ENCODE data around the gene PREX1. TPM values are rescaled to one million over a fixed set of nuclear protein-coding genes. Genes with fewer than 3 reads are reported as not detected.

PREX1 gene
- polyA plus RNA-seq, 1 donor (not counting 4 experiments of a cell fraction or from before 2014, with no cell fraction given) = 0.22 TPM

DNA sequence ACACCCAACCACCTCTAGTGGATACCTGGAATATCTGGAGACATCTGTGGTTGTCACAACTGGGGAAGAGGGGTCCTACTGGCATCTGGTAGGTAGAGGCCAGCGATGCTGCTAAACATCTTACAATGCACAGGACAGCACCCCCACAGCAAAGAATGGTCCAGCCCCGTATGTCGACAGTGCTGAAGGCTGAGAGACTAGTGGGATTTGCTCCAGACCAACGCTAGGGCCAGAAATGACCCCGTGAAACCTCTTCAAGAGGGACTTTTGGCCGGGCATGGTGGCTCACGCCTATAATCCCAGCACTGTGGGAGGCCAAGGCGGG lies 7.2 kb downstream of the PREX1 start:
- no peak overlapping the region for H2AFZ ChIP-seq (ENCODE audit: control insufficient read depth, low read length)
- no peak overlapping the region for H3K27ac ChIP-seq (ENCODE audit: control insufficient read depth, insufficient read depth, low read length)
- H3K27me3 ChIP-seq (ENCODE audit: control insufficient read depth, extremely low read depth, insufficient read depth, low read length) = peaks cover 6% of the 10 kb centered on the region
- H4K20me1 ChIP-seq (ENCODE audit: control insufficient read depth, extremely low read depth, insufficient read depth, low read length) = no peaks in the 10 kb centered on the region
- dilution Hi-C loops (cut with MboI; ENCODE audit: extremely low pct_ligation_motif_present, low sequenced_read_pairs) = no loop called here
- H3K9ac ChIP-seq (ENCODE audit: control insufficient read depth, extremely low read depth, insufficient read depth, low read length) = no peak overlapping the region
- H3K36me3 ChIP-seq (ENCODE audit: control insufficient read depth in 2 of 2, extremely low read depth in 1 of 2, insufficient read depth in 2 of 2, low read length in 2 of 2) = no peaks in the 10 kb centered on the region
- FAIRE-seq (no peak), DNase-seq (ENCODE audit: low read depth, low spot score) (no peak)
- peaks cover 19% of the 10 kb centered on the region for H3K4me1 ChIP-seq (ENCODE audit: control insufficient read depth, extremely low read depth, insufficient read depth, low read length)
- H3K4me2 ChIP-seq (ENCODE audit: control insufficient read depth, extremely low read depth, insufficient read depth, low read depth, low read length) = no peak overlapping the region
- H3K9me1 ChIP-seq (ENCODE audit: control insufficient read depth, extremely low read depth, insufficient read depth, low read length) = no peaks in the 10 kb centered on the region
- no peak overlapping the region for H3K4me3 ChIP-seq (ENCODE audit: control insufficient read depth in 2 of 3, extremely low read depth in 1 of 3, insufficient read depth in 2 of 3, low read depth in 1 of 3, low read length in 3 of 3)
- H3K79me2 ChIP-seq (ENCODE audit: control insufficient read depth, insufficient read depth, low read length) = no peaks in the 10 kb centered on the region
- no peaks in the 10 kb centered on the region for H3K9me3 ChIP-seq (ENCODE audit: control insufficient read depth, low read depth, low read length)
- TF ChIP-seq, protein P1, sequence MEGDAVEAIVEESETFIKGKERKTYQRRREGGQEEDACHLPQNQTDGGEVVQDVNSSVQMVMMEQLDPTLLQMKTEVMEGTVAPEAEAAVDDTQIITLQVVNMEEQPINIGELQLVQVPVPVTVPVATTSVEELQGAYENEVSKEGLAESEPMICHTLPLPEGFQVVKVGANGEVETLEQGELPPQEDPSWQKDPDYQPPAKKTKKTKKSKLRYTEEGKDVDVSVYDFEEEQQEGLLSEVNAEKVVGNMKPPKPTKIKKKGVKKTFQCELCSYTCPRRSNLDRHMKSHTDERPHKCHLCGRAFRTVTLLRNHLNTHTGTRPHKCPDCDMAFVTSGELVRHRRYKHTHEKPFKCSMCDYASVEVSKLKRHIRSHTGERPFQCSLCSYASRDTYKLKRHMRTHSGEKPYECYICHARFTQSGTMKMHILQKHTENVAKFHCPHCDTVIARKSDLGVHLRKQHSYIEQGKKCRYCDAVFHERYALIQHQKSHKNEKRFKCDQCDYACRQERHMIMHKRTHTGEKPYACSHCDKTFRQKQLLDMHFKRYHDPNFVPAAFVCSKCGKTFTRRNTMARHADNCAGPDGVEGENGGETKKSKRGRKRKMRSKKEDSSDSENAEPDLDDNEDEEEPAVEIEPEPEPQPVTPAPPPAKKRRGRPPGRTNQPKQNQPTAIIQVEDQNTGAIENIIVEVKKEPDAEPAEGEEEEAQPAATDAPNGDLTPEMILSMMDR (optimal IDR thresholded peaks at IDR 0.05 in 1 of 3, IDR thresholded peaks at IDR 0.05 in 1 of 3, conservative IDR thresholded peaks at IDR 0.05 in 1 of 3; ENCODE audit: extremely low read depth in 1 of 3, insufficient read depth in 2 of 3, low read length in 3 of 3) = no peak
- no peak for TF ChIP-seq EZH2 (IDR thresholded peaks at IDR 0.05; ENCODE audit: low read length)

DNA sequence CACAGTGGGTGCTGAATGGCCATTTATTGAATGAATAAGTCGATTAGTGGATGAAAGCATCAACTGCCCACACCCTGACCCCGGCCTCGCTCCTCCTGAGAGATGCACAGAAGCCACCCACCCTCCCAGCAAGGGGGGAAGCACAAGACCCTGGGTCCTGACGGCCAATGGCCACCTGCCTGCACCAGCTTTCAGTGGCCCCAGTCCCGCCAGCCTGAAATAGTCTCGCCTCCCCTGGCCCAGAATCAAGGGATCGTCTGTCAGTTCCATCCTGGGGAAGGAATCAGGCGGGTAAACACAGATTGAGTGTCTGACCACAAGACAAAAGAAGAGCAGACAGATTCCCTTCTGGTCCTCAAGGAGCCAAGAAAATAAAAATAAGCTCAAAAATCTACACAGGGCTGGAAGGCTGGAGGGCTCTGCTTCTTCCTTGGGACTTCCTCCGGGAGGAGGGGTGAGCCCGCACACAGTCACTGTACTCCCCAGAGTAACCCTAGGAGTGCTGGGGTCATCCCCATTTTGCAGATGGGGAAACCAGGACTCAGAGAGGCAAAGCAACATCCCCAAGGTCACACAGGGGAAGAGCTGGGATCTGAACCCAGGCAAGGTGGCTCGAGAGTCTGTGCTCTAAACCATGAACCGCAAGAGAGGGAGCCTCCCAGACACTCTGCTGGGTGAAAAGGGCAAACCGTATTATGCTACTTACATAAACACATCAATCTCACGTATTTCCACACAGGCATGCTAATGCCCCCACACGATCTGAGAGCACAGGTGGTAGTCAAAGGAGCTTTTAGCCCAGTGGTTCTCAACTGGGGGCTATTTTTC lies 7.8 kb downstream of the PREX1 start:
- TF ChIP-seq EZH2 (IDR thresholded peaks at IDR 0.05; ENCODE audit: low read length) = no peak
- TF ChIP-seq, protein P1 (optimal IDR thresholded peaks at IDR 0.05 in 1 of 3, IDR thresholded peaks at IDR 0.05 in 1 of 3, conservative IDR thresholded peaks at IDR 0.05 in 1 of 3; ENCODE audit: extremely low read depth in 1 of 3, insufficient read depth in 2 of 3, low read length in 3 of 3) = no peak
- Histone ChIP-seq H3K79me2 (ENCODE audit: control insufficient read depth, insufficient read depth, low read length) (no peaks in the 10 kb centered on the region), H3K36me3 (ENCODE audit: control insufficient read depth in 2 of 2, extremely low read depth in 1 of 2, insufficient read depth in 2 of 2, low read length in 2 of 2) (no peaks in the 10 kb centered on the region), H3K4me2 (ENCODE audit: control insufficient read depth, extremely low read depth, insufficient read depth, low read depth, low read length) (no peak overlapping the region), H3K27me3 (ENCODE audit: control insufficient read depth, extremely low read depth, insufficient read depth, low read length) (peaks cover 6% of the 10 kb centered on the region), H3K27ac (ENCODE audit: control insufficient read depth, insufficient read depth, low read length) (no peak overlapping the region), H3K9me3 (ENCODE audit: control insufficient read depth, low read depth, low read length) (no peaks in the 10 kb centered on the region), H2AFZ (ENCODE audit: control insufficient read depth, low read length) (no peak overlapping the region), H3K4me3 (ENCODE audit: control insufficient read depth in 2 of 3, extremely low read depth in 1 of 3, insufficient read depth in 2 of 3, low read depth in 1 of 3, low read length in 3 of 3) (no peak overlapping the region), H3K4me1 (ENCODE audit: control insufficient read depth, extremely low read depth, insufficient read depth, low read length) (peaks cover 19% of the 10 kb centered on the region), H3K9me1 (ENCODE audit: control insufficient read depth, extremely low read depth, insufficient read depth, low read length) (no peaks in the 10 kb centered on the region), H4K20me1 (ENCODE audit: control insufficient read depth, extremely low read depth, insufficient read depth, low read length) (no peaks in the 10 kb centered on the region), H3K9ac (ENCODE audit: control insufficient read depth, extremely low read depth, insufficient read depth, low read length) (no peak overlapping the region)
- DNase-seq (ENCODE audit: low read depth, low spot score) (no peak), FAIRE-seq (no peak)
- dilution Hi-C loops (cut with MboI; ENCODE audit: extremely low pct_ligation_motif_present, low sequenced_read_pairs) = no loop called here
